Heart left ventricle (tissue), 13 donors: ENCODE data around the gene TMIGD3.

Experiments
- POLR2A ChIP-seq, 2 donors: fragments of 450-650 bp; IDR thresholded peaks; one replicate each; pipeline ENCODE4 v1.6.1; 2017; ENCODE audit warnings: antibody characterized with exemption in 2 of 2, mild to moderate bottlenecking in 2 of 2, moderate library complexity in 2 of 2
- TF ChIP-seq, protein P1 (sequence below), 12 donors: fragments of 200-600 bp; sonication (generic) in 4 of 12; IDR thresholded peaks; one replicate each; pipeline versions ENCODE4 v1.5.0 to v1.8.0; 2018 to 2022; ENCODE audit warnings: antibody characterized with exemption in 12 of 12, mild to moderate bottlenecking in 5 of 12
- donor health status: ischemic (EF 13 %, LVEDD 7.1; RV severe dilation, severe dysfunction).
- donor health status: DM: no; HTN: yes; CAD: no.
- donor health status: DM: no; HTN: no; CAD: no.
- donor health status: ischemic (EF 25% LVEDD 6.9; RV normal size, moderate dysfunction).
- donor health status: ischemic (EF 25% LVEDD 5.7; RV mildly dilated, moderate dysfunction).
- donor health status: ischemic (EF 35%, LVEDD 5.7; RV mildly dilated, moderate dysfunction).
- donor health status: nonischemic (EF 11% LVEDD 7.7; RV severe dilation, severe dysfunction).
- donor health status: DM: yes; HTN: yes; CAD: no.
- donor health status: PGD.
- donor health status: ischemic (EF 29% LVEDD 5.4; RV normal size, mild dysfunction).
- donor health status: nonischemic (EF 23%, LVEDD 6.1; RV moderate dilation, normal function).

DNA sequence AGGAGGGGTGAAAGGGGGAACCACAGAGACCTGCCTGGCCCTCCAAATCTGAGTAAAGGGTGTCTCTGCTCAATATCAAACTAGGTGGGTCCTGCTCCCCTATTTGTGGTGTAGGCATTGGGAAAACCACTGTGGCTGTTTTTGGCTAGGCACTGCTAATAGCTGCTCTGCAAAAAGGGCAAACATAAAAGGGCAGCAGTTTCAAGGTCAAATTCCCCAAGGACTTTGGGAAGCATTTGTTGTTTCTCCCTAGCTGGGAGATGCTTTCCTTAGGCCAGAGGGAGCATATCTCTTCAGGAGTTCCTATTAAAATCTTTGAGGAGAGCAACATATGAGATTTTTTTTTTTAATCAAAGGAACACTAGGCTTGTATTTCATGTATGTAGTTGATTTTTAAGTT is 27.2 kb downstream of the TMIGD3 start:
- TF ChIP-seq, protein P1, sequence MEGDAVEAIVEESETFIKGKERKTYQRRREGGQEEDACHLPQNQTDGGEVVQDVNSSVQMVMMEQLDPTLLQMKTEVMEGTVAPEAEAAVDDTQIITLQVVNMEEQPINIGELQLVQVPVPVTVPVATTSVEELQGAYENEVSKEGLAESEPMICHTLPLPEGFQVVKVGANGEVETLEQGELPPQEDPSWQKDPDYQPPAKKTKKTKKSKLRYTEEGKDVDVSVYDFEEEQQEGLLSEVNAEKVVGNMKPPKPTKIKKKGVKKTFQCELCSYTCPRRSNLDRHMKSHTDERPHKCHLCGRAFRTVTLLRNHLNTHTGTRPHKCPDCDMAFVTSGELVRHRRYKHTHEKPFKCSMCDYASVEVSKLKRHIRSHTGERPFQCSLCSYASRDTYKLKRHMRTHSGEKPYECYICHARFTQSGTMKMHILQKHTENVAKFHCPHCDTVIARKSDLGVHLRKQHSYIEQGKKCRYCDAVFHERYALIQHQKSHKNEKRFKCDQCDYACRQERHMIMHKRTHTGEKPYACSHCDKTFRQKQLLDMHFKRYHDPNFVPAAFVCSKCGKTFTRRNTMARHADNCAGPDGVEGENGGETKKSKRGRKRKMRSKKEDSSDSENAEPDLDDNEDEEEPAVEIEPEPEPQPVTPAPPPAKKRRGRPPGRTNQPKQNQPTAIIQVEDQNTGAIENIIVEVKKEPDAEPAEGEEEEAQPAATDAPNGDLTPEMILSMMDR (IDR thresholded peaks at IDR 0.05), result no peak
- TF ChIP-seq POLR2A (IDR thresholded peaks at IDR 0.05), result no peak
